H9 (cell line): ENCODE measurements around the gene THSD7A. TPM values are rescaled to one million over a fixed set of nuclear protein-coding genes. Genes with fewer than 3 reads are reported as not detected.

Experiments
- DNase-seq: peaks from one replicate; pipeline ENCODE4 v3.0.0-alpha.2; 2017
- H2AFZ ChIP-seq: one replicate; pipeline ENCODE4 v1.6.1; 2013; ENCODE audit warnings: mild to moderate bottlenecking, low read length, control low read depth, moderate library complexity
- H2AK5ac ChIP-seq: 2 replicates; pipeline ENCODE4 v1.6.1; 2013; ENCODE audit warnings: low read length, control low read depth, mixed read lengths; ENCODE audit not compliant: insufficient read length
- H2BK120ac ChIP-seq: one replicate; pipeline ENCODE4 v1.6.1; 2013; ENCODE audit warnings: low read depth, mild to moderate bottlenecking, low read length, control low read depth, inconsistent platforms; ENCODE audit not compliant: poor library complexity, severe bottlenecking
- H2BK12ac ChIP-seq: 2 replicates; pipeline ENCODE4 v1.6.1; 2013; ENCODE audit warnings: low read length, control low read depth, mixed read lengths, low read depth; ENCODE audit not compliant: insufficient read length
- H2BK15ac ChIP-seq: 2 replicates; pipeline ENCODE4 v1.6.1; 2013; ENCODE audit warnings: low read depth, low read length, control low read depth
- H2BK20ac ChIP-seq: one replicate; pipeline ENCODE4 v1.6.1; 2013; ENCODE audit warnings: low read depth, mild to moderate bottlenecking, low read length, control low read depth, inconsistent platforms; ENCODE audit not compliant: poor library complexity, severe bottlenecking
- H2BK5ac ChIP-seq: 2 replicates; pipeline ENCODE4 v1.6.1; 2013; ENCODE audit warnings: low read length, control low read depth, mixed read lengths; ENCODE audit not compliant: insufficient read length
- H3K14ac ChIP-seq: 2 replicates; pipeline ENCODE4 v1.6.1; 2013; ENCODE audit warnings: low read length, control low read depth; ENCODE audit not compliant: insufficient read depth
- H3K18ac ChIP-seq: 2 replicates; pipeline ENCODE4 v1.6.1; 2013; ENCODE audit warnings: low read depth, mild to moderate bottlenecking, mixed read lengths, low read length, control low read depth; ENCODE audit not compliant: insufficient read length
- H3K23ac ChIP-seq: 2 replicates; pipeline ENCODE4 v1.6.1; 2013; ENCODE audit warnings: low read length, control low read depth, mixed read lengths, low read depth; ENCODE audit not compliant: insufficient read length
- H3K23me2 ChIP-seq: 2 replicates; pipeline ENCODE4 v1.6.1; 2013; ENCODE audit warnings: low read depth, mild to moderate bottlenecking, mixed read lengths, low read length, control low read depth; ENCODE audit not compliant: insufficient read length, poor library complexity, severe bottlenecking
- H3K27ac ChIP-seq: 2 replicates; pipeline ENCODE4 v1.5.1; 2013; ENCODE audit warnings: low read length, control low read depth, mixed read lengths, low read depth; ENCODE audit not compliant: insufficient read length
- H3K27me3 ChIP-seq: 2 replicates; pipeline ENCODE4 v1.6.1; 2013; ENCODE audit warnings: low read length, control low read depth, inconsistent platforms; ENCODE audit not compliant: insufficient read depth
- H3K4ac ChIP-seq: 2 replicates; pipeline ENCODE4 v1.6.1; 2013; ENCODE audit warnings: low read depth, mild to moderate bottlenecking, control low read depth, inconsistent platforms, low read length, moderate library complexity
- H3K4me1 ChIP-seq: 2 replicates; pipeline ENCODE4 v1.6.1; 2013; ENCODE audit warnings: low read length, control low read depth, inconsistent platforms; ENCODE audit not compliant: insufficient read depth
- H3K4me2 ChIP-seq: 2 replicates; pipeline ENCODE4 v1.6.1; 2013; ENCODE audit warnings: low read length, control low read depth, mixed read lengths; ENCODE audit not compliant: insufficient read length, insufficient read depth
- H3K56ac ChIP-seq: 2 replicates; pipeline ENCODE4 v1.6.1; 2013; ENCODE audit warnings: low read depth, mild to moderate bottlenecking, mixed read lengths, low read length, control low read depth; ENCODE audit not compliant: insufficient read length
- H3K79me1 ChIP-seq: 2 replicates; pipeline ENCODE4 v1.6.1; 2013; ENCODE audit warnings: low read depth, mild to moderate bottlenecking, moderate library complexity, low read length, control low read depth, inconsistent platforms; ENCODE audit not compliant: insufficient read depth, poor library complexity, severe bottlenecking
- H3K79me2 ChIP-seq: 2 replicates; pipeline ENCODE4 v1.6.1; 2013; ENCODE audit warnings: low read length, control low read depth, inconsistent platforms; ENCODE audit not compliant: insufficient read depth
- H3K9ac ChIP-seq: 2 replicates; pipeline ENCODE4 v1.6.1; 2013; ENCODE audit warnings: low read length, control low read depth, mixed read lengths; ENCODE audit not compliant: insufficient read length; ENCODE audit errors: extremely low read depth
- H3K9me3 ChIP-seq: one replicate; pipeline ENCODE4 v1.6.1; 2013; ENCODE audit warnings: low read depth, low read length, inconsistent platforms; ENCODE audit not compliant: control insufficient read depth
- H3T11ph ChIP-seq: one replicate; pipeline ENCODE4 v1.6.1; 2013; ENCODE audit warnings: mild to moderate bottlenecking, low read length, control low read depth, inconsistent platforms
- H4K20me1 ChIP-seq: one replicate; pipeline ENCODE4 v1.6.1; 2013; ENCODE audit not compliant: control insufficient read depth, insufficient read length, insufficient read depth
- H4K5ac ChIP-seq: 2 replicates; pipeline ENCODE4 v1.6.1; 2013; ENCODE audit warnings: low read depth, mild to moderate bottlenecking, mixed read lengths, low read length, control low read depth; ENCODE audit not compliant: insufficient read length
- H4K8ac ChIP-seq: replicated peaks from 2 replicates; pipeline ENCODE4 v1.6.1; 2013; ENCODE audit warnings: low read length, control low read depth, mixed read lengths, low read depth; ENCODE audit not compliant: insufficient read length
- H4K91ac ChIP-seq: 2 replicates; pipeline ENCODE4 v1.6.1; 2013; ENCODE audit warnings: low read depth, mild to moderate bottlenecking, moderate library complexity, mixed read lengths, low read length, control low read depth; ENCODE audit not compliant: insufficient read length
- H3K27ac Mint-ChIP-seq, 3 experiments: 2 replicates in 2 of 3; 3 replicates in 1 of 3; pipeline ENCODE4 v1.8.0; 2020 to 2021; ENCODE audit warnings: mixed read lengths in 3 of 3, mild to moderate bottlenecking in 1 of 3, moderate library complexity in 1 of 3
- H3K27me3 Mint-ChIP-seq: 2 replicates; pipeline ENCODE4 v1.8.0; 2021; ENCODE audit warnings: low read depth, mild to moderate bottlenecking, moderate library complexity, mixed read lengths
- H3K36me3 Mint-ChIP-seq, 3 experiments: 2 replicates in 2 of 3; 3 replicates in 1 of 3; pipeline ENCODE4 v1.8.0; 2020 to 2021; ENCODE audit warnings: low read depth in 3 of 3, mixed read lengths in 3 of 3; ENCODE audit not compliant: insufficient read depth in 1 of 3
- H3K4me1 Mint-ChIP-seq, 2 experiments: 2 replicates each; pipeline ENCODE4 v1.8.0; 2020; ENCODE audit warnings: mixed read lengths in 2 of 2
- H3K4me3 Mint-ChIP-seq, 2 experiments: 2 replicates in 1 of 2; 3 replicates in 1 of 2; pipeline ENCODE4 v1.8.0; 2020 to 2021; ENCODE audit warnings: mild to moderate bottlenecking in 2 of 2, mixed read lengths in 2 of 2, moderate library complexity in 1 of 2
- H3K9me3 Mint-ChIP-seq, 2 experiments: 2 replicates in 1 of 2; 3 replicates in 1 of 2; pipeline ENCODE4 v1.8.0; 2020; ENCODE audit warnings: mild to moderate bottlenecking in 2 of 2, mixed read lengths in 2 of 2, moderate library complexity in 1 of 2
- CTCF ChIP-seq: fragments of 200-600 bp; sonication (generic); conservative IDR thresholded peaks from 3 replicates; pipeline ENCODE4 v1.8.0; 2021; ENCODE audit warnings: antibody characterized with exemption, mild to moderate bottlenecking
- WGBS: extraction: QIAGEN DNeasy Blood & Tissue Kit; methylation state at CpG from one replicate; pipeline ENCODE4 v1.1.7; 2013; ENCODE audit warnings: missing lambda C conversion rate, low lambda C conversion rate, mixed read lengths; ENCODE audit not compliant: insufficient read length; ENCODE audit errors: extremely low coverage; 5-methylcytosine and 5-hydroxymethylcytosine counted together
- total RNA-seq: library from RNA; stranded (reverse); gene quantifications from 2 replicates; pipeline ENCODE4 v1.2.1, GENCODE V29; 2021

The THSD7A gene
- total RNA-seq, 1 experiment from 2014 or later: 0.42 TPM

GRCh38 chr7:11667071-11667809 is 164.8 kb downstream of the THSD7A start:
- no peak for DNase-seq
- Histone ChIP-seq H4K5ac (no peak overlapping the region), H3K79me1 (no peaks in the 10 kb centered on the region), H4K8ac (no peak overlapping the region), H4K20me1 (no peaks in the 10 kb centered on the region), H3K4me2 (no peak overlapping the region), H3K18ac (no peak overlapping the region), H3K56ac (no peak overlapping the region), H3K4me1 (no peaks in the 10 kb centered on the region), H3T11ph (no peak overlapping the region), H2BK120ac (no peak overlapping the region), H3K4ac (no peak overlapping the region), H3K27me3 (no peaks in the 10 kb centered on the region), H3K9me3 (no peaks in the 10 kb centered on the region), H2BK15ac (no peak overlapping the region), H3K27ac (no peak overlapping the region), H2BK12ac (no peak overlapping the region), H2AFZ (no peak overlapping the region), H3K14ac (no peak overlapping the region), H2BK5ac (no peak overlapping the region), H2AK5ac (no peak overlapping the region), H3K9ac (no peak overlapping the region), H3K23me2 (no peaks in the 10 kb centered on the region), H3K23ac (no peak overlapping the region), H2BK20ac (no peak overlapping the region), H4K91ac (no peak overlapping the region), H3K79me2 (no peaks in the 10 kb centered on the region)
- Mint-ChIP-seq H3K4me1 (peaks cover 6 to 7% of the 10 kb centered on the region in 2 experiments), H3K4me3 (no peak overlapping the region), H3K9me3 (no peaks in the 10 kb centered on the region), H3K27ac (no peak overlapping the region), H3K36me3 (no peaks in the 10 kb centered on the region), H3K27me3 (no peaks in the 10 kb centered on the region)
- WGBS: 100% methylated on average over 2 of the region's 7 CpGs
- TF ChIP-seq CTCF: no peak
